ENCODE data around the gene FHIT. TPM values are rescaled to one million over a fixed set of nuclear protein-coding genes. Genes with fewer than 3 reads are reported as not detected.

The FHIT gene
- total and polyA plus RNA-seq, 11 donors: 4.2 to 26.8 (median 16.5) TPM

- WGBS, 4 donors: 64 to 76% (median 72%) methylated on average over 4 of the region's 4 CpGs
These were observed 1433.7 kb downstream of the FHIT start for GRCh38 chr3:59817511-59817910.

GRCh38 chr3:59816312-59816711 is 1434.9 kb downstream of the FHIT start:
- H3K36me3 ChIP-seq: no peaks in the 10 kb centered on the region
- no peak overlapping the region for H3K27ac ChIP-seq
- intact Hi-C loops (cut with DNase I): no loop called here
- 92 to 99% (median 97%) methylated on average over 1 of the region's 1 CpG for WGBS, 4 donors
- DNase-seq (no peak), ATAC-seq (no peak)
- peaks cover 0 to 28% (median 18%) of the 10 kb centered on the region in 12 donors for H3K4me1 ChIP-seq
- TF ChIP-seq POLR2A (IDR thresholded peaks at IDR 0.05) (no peak), CTCF (IDR thresholded peaks at IDR 0.05) (no peak)
- no peak overlapping the region for H3K4me3 ChIP-seq
- no peaks in the 10 kb centered on the region for H3K9me3 ChIP-seq
- H3K27me3 ChIP-seq: no peaks in the 10 kb centered on the region

More at GRCh38 chr3:59817511-59817910, 1433.7 kb downstream of the FHIT start:
- Histone ChIP-seq H3K27me3 (no peaks in the 10 kb centered on the region), H3K4me3 (no peak overlapping the region), H3K4me1 (peaks cover 0 to 23% (median 18%) of the 10 kb centered on the region in 12 donors), H3K36me3 (no peaks in the 10 kb centered on the region), H3K9me3 (peaks cover 0 to under 1% (median 0%) of the 10 kb centered on the region in 12 donors), H3K27ac (peak overlapping the region in 2 of 12 donors; percentile 25 to 42)
- intact Hi-C loops (cut with DNase I): no loop called here
- TF ChIP-seq POLR2A (IDR thresholded peaks at IDR 0.05) (no peak), CTCF (IDR thresholded peaks at IDR 0.05) (no peak)
- ATAC-seq (no peak), DNase-seq (no peak)

GRCh38 chr3:59813148-59813538 is 1438.1 kb downstream of the FHIT start:
- ATAC-seq (peak in 3 of 4 donors; percentile 51 to 57 (median 56)), DNase-seq (no peak)
- TF ChIP-seq POLR2A (IDR thresholded peaks at IDR 0.05): no peak
- no peak for TF ChIP-seq CTCF (IDR thresholded peaks at IDR 0.05)
- WGBS, 4 donors: 41 to 54% (median 49%) methylated on average over 7 of the region's 7 CpGs
- H3K4me3 ChIP-seq: no peak overlapping the region
- H3K9me3 ChIP-seq: no peaks in the 10 kb centered on the region
- H3K27ac ChIP-seq: no peak overlapping the region
- H3K27me3 ChIP-seq: no peaks in the 10 kb centered on the region
- intact Hi-C loops (cut with DNase I): loop anchor here in 1 of 10 donors (5.0 kb wide), 1 partner anchor 236 kb away; no protein-coding TSS in a partner anchor
- peaks cover 0 to 35% (median 10%) of the 10 kb centered on the region in 12 donors for H3K4me1 ChIP-seq
- H3K36me3 ChIP-seq: no peaks in the 10 kb centered on the region

GRCh38 chr3:59812237-59813147 is 1438.8 kb downstream of the FHIT start:
- intact Hi-C loops (cut with DNase I): loop anchor here in 1 of 10 donors (5.0 kb wide), 1 partner anchor 235 kb away; no protein-coding TSS in a partner anchor
- TF ChIP-seq POLR2A (IDR thresholded peaks at IDR 0.05) (no peak), CTCF (IDR thresholded peaks at IDR 0.05) (no peak)
- WGBS, 4 donors: 73 to 81% (median 76%) methylated on average over 11 of the region's 11 CpGs
- no peaks in the 10 kb centered on the region for H3K27me3 ChIP-seq
- no peaks in the 10 kb centered on the region for H3K9me3 ChIP-seq
- peaks cover 0 to 28% (median 4%) of the 10 kb centered on the region in 12 donors for H3K4me1 ChIP-seq
- H3K4me3 ChIP-seq: no peak overlapping the region
- no peaks in the 10 kb centered on the region for H3K36me3 ChIP-seq
- peak in 1 of 4 donors; percentile 9 for ATAC-seq
- DNase-seq: no peak
- H3K27ac ChIP-seq: no peak overlapping the region
